ENCODE results near the gene CEP72.
A peak's percentile ranks its signal among the peaks of the same experiment; 100 is the strongest.
"Not testable (repeated sequence)": the region's sequence is repeated elsewhere in the genome, so short reads cannot be mapped to it uniquely, and the experiment has no call there.

CEP72 gene, protein sequence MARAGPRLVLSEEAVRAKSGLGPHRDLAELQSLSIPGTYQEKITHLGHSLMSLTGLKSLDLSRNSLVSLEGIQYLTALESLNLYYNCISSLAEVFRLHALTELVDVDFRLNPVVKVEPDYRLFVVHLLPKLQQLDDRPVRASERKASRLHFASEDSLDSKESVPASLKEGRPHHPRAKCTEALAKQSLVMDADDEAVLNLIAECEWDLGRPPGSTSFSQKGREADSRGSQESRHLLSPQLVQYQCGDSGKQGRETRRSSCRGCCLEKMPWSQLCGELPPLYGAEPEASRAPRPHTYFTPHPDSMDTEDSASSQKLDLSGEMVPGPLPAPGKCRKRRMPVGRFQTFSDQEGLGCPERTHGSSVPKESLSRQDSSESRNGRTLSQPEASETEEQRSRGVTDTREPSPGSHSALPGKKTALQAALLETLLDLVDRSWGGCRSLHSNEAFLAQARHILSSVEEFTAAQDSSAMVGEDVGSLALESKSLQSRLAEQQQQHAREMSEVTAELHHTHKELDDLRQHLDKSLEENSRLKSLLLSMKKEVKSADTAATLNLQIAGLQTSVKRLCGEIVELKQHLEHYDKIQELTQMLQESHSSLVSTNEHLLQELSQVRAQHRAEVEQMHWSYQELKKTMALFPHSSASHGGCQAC

DNA sequence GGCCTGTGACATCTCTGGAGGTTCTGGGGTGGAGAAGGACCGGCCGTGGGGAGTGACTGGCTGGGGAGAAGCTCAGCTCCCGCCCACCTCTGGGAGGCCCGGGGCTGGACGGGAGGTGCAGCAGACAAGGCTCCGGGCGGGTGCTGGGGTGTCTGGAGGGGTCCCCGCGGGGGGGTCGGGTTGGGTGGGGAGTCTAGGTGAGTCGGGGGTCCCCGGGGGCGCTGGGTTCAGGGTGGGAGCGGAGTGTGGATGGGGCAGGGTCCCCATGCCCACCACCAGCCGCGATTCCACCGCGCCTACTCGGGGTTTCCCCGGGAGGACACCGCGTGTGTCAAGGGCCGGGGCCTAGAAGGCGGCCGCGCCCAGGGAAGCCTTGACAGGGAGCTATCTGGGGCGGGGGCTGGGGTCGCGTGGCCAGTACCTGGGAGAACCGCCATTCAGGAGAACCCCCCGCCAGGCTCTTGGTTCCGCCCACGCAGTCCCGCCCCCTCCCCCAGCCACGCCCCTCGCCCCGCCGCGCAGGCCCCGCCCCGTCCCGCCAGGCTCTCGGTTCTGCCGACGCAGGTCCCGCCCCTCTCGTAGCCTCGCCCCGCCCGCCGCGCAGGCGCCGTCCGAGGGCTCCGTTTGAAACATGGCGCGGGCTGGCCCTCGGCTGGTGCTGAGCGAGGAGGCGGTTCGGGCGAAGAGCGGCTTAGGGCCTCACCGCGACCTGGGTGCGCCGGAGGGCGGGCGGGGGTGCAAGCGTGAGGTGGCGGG is at the start of gene CEP72:
Gene CEP72 (plus strand): TSS at position 610 of the 756 bp plus-strand sequence. CDS start 22 bp downstream, at position 632.
- DNase-seq (ENCODE audit: low spot score): peak; percentile 100

DNA sequence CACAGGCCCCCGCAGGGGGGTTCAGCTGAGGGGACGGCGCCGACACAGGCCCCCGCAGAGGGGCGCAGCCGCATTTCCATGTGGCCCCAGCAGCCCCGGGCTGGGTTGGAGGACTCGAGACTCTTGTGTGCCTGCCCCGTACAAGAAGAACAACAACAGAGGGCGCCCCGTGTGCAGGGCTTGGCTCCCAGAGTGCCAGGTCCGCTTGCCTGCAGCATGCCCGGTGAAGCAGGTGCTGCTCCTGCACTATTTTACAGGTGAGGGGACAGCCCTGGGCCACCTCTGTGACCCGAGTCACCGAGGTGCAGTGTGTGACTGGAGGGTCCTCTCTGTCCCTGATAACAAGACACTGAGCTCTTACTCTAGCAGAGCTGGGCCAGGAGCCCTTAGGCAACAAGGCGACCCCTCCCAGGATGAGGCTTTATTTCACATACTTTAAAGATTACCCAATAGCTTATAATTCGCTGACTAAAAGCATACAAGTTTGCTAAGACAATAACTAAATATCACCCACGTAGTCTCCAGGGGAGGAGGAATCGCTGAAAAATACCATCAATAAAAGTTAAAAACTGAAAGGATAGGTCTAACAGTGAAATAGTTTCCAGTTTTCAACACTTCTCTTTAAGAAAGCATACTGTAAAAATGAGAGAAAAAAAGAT is 46.2 kb upstream of the CEP72 start:
- no peak for DNase-seq (ENCODE audit: low spot score)

DNA sequence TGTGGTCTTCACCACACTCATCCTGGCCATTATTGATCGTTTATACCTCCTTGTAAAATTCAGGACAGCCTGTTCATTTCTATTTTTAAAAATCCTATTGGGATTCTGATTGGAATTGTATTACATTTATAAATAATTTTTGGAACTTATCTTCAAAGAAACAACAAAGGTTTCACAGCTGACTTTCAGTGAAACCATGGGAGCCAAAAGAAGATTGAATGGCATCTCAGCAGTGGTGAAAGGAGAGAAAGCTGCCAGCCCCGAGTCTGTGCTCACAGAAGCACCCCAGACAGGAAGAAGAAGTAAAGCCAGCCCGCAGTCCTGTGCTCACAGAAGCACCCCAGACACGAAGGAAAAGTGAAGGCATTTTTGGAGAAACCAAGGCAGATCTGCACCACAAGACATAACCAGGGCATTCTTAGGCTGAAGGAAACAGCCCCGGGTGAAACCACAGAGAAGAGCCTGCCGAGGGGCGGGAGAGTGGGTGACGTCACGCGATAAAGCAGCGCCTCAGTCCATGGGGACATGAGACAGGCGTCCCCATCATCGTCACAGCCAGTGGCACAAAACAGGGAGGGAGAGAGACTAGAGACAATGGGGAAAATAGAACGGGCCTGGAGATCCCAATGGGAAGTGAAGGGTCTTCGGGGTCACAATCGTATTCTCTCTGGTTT is 45.4 kb upstream of the CEP72 start:
- DNase-seq (ENCODE audit: low spot score): no peak

DNA sequence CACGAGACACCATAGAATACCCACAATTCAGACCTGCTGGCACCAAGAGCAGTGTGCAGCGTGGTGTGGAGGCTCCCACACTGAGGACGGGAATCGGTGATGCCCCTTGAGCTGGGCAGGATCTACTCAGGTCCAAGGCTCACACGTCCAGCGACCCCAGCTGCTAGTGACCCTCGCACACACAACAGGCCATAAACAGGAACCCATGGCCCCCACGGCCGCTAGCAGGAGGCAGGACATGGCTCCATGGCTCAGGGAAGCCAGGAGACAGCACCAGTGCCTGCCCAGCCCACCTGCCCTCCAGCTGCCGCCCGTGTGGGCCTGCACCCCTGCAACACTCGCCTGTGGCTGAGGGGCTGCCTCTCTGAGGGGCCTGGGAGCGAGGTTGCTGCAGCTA is 44.5 kb upstream of the CEP72 start:
- DNase-seq (ENCODE audit: low spot score): no peak

DNA sequence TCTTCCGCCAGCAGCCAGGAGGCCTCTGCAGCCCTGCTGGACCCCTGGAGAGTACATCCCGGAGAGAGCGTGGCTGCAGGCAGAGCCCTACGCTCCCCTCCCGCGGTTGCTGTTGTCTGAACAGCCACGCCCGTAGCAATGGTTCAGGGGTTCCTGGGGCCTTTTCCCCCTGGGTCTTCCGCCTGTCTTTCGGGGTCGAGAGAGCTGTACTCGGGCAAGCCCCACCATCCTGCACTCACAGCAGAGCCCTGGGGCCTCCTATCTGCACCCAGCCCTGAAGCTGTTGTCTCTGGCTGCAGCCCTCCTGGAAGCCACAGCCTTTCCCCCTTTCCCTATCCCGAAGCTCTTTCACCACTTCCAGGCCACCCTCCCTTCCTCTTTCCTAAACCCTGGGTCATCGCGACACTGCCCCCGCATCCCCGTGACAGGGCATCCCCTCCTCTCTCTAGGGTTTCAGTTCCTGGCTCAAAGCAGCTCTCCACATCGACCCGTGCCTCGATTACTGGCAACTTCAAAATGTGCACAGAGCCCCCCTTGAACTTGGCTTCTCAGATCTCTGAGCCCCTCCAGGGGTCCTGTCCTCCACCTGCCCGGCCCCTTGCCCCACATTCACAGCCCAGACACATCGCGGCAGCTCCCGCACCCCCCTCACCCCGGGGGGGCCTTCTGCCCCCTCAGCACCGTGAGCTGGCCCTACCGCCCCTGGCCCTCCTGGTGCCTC is 43.9 kb upstream of the CEP72 start:
- no peak for DNase-seq (ENCODE audit: low spot score)

DNA sequence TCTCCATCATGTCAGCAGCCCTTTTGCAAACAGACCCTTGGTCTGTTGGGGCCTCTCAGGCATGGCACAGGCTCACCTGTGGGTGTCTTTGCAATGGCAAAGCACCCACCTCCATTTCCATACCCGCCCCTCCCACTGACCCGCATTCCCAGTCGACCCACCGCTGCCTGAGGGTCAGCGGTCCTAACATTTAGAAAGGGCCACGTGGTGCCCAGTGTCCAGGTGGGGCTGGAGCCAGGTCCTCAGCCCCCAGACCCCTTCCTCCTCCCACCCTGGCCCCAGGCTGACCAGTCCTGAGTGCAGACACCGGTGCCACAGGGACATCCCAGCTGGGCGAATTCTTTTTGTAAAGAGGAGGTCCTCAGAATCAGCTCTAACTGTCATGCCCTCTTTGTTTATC is 43.3 kb upstream of the CEP72 start:
- DNase-seq (ENCODE audit: low spot score): no peak

DNA sequence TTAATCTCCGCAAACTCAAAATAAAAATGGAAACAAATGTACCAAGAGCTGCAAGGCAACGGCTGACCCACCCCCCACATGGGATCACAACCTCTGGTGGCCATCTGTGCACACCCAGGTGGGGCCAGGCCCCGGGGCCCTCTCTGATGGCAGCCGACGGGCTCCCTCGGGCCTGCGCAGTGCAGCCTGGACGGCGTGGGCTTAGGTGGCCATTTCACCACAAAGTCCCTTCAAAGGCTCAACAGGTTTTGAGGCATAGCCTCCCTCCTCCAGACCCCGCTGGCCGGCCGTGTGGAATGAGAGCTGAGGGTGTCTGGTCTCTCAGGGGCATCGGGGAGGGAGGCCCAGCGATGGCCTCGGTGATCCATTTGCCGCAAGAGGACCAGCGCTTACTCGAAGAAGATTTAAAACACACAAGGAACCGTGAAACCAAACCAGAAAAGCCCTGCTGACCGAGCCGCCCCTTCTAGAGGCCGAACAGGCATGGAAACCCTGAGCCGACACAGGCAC is 42.7 kb upstream of the CEP72 start:
- no peak for DNase-seq (ENCODE audit: low spot score)

DNA sequence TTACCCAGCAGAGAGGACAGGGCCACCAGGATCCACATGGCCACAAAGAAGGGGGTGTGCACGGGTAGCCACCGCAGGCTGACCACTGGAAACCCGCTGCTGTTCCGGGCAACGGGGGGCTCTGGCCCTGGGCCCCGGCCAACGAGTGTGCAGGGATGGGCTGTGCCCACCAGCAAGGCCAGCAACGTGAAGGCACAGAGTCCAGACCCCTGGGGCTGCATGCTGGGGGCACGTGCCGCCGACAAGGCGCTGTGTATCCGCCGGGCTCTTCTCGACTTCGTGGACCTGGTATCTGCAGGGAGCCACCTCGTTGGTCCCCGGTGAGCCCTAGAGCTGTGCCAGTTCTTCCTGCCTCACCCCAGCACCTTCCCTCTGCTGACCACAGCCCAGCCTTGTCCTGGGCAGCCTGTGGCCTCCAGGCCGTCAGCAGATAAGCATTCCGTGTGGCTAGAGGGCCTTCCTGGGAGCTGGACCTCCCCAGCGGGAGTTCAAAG is 42.2 kb upstream of the CEP72 start:
- no peak for DNase-seq (ENCODE audit: low spot score)

DNA sequence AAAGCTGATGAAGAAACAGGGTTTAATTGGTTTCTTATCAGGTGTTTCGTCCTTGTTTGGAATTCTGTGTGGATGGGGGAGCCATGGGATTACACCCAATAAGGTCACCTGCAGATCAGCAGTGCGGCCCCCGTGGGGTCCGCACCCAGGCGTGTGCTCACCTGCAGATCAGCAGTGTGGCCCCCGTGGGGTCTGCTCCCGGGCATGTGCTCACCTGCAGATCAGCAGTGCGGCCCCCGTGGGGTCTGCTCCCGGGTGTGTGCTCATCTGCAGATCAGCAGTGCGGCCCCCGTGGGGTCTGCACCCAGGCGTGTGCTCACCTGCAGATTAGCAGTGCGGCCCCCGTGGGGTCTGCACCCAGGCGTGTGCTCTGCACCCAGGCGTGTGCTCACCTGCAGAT is 41.7 kb upstream of the CEP72 start:
- no peak for DNase-seq (ENCODE audit: low spot score)

DNA sequence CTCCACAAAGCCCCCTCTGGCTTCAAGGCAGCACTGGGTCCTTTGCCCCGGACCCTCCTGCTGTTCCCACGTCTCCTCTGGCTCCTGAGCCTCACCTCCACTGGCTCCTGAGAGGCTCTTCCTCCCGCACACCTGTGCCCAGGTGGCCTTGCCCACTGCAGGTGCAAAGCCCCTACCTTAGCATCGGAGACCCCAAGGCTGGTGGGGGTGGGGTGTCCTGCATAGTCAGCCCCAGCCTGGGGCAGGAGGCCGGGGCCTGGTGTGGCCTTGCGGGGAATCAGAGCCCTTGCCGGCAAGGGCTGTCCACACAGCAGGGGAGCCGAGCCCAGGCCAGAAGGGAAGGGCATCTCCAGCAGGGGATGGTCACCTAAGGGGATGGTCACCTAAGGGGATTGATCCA is 41.3 kb upstream of the CEP72 start:
- DNase-seq (ENCODE audit: low spot score): no peak

DNA sequence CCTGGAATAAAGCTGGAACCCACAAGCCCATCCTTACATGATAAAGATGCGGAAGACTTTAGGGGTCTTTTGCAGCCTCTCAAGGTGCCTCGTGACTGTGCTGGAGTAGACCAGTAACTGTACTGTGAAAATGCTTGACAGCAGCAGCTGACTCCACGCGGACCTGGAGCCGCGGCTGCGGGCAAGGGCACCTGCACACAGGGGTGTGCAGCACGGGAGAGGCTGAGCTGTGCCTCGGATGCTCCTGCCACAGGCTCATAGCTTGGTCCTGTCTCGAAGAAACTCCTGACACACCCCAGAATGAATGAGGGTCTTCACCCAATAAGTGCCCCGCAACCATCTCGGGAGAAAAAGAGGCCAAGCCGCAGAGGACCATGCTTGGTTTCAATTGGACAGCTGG is 40.3 kb upstream of the CEP72 start:
- DNase-seq (ENCODE audit: low spot score): no peak

DNA sequence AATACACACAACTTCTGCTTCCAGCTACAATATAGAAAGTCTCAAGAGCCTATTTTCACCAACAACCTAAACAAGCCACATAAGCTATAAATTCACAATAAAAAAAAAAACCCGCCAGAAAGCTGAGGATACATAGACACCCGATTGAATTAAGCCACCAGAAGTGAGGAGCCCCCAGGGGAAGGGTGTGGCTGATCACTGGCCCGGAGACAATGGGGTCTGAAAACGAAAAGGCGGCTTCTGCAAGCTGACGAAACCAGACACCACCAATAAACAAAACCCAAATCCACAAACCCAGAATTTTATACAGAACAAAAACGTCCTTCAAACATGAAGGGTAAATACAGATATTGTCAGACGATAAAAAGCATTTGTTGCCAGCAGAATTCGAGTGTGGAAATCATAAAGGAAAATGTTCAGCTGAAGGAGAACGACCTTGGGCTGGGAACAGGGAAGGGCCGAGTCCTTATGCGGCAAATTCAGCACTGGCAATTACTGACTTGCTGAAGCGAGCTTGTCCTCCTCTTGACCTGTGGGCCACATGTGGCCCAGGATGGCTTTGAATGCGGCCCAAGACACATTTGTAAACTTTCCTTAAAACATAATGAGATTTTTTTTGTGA is 39.6 kb upstream of the CEP72 start:
- DNase-seq (ENCODE audit: low spot score): no peak

DNA sequence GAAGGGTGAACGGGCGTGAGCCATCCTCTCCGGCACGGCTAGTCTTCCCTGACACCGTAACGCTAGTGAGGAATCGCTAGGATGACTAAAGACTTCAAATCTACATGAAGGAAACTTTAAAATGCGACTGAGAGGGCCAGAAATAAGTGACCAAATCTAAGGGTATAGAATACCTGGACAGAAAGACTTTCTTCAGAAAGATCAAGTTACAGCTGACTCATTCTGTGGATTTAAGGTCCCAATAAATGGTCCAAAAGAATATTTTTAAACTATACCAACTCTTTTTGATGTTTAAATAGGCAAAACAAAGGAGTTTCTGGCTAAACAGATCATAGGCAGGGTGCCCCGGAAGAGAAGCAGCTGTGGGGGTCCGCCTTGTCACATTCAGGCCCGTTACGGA is 38.9 kb upstream of the CEP72 start:
- no peak for DNase-seq (ENCODE audit: low spot score)

DNA sequence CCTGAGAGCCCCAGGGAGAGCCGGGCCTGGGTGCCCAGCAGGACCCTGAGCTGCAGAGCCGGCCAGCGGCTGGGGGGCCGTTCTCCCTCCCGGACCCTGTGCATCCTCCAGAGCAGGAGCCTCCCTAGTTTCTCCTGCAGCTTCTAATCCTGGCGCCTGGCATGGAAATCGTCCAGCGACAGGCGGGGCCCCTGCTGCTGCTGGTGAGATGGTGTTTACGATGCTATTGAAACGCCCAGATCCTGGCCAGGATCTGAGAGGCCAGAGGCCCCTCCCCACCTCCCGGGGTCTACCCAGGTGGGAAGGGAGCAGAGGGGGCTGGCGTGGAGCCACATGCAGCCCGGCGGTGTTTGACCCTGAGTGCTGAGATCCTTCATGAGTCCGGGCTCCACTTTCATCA is 38.2 kb upstream of the CEP72 start:
- DNase-seq (ENCODE audit: low spot score): peak; percentile 8

DNA sequence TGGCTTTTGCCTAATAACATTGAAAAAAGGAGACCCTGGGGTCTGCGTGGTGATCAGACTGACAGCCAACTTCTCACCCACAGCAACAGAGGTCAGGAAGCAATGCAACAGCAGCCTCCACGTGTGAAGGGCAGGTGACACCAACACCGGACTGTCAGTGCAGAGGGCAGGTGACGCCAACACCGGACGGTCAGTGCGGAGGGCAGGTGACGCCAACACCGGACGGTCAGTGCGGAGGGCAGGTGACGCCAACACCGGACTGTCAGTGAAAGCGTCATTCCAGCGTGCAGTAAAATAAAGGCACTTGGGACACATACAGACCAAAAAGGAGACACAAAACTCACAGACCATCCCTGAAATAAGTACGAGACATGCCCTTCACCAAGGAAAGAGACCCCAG is 37.2 kb upstream of the CEP72 start:
- no peak for DNase-seq (ENCODE audit: low spot score)

DNA sequence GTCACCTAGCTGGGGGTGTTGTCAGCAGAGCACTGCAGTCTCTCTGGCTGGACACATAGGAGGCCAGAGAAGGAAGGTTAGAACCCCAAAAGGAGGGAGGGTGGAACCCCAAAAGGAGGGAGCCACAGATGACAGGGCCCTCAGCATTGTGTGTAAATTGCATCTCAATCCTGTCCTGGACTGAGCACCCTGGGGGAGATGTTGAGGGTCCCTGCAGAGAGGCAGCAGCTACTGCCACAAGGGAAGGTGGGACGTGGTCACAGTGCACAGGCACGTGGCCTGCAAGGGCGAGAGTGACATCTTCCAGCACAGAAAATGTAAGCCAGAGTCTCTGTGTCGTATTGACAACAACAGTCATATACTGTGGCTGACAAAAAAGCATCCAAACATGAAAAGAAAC is 36.5 kb upstream of the CEP72 start:
- no peak for DNase-seq (ENCODE audit: low spot score)

DNA sequence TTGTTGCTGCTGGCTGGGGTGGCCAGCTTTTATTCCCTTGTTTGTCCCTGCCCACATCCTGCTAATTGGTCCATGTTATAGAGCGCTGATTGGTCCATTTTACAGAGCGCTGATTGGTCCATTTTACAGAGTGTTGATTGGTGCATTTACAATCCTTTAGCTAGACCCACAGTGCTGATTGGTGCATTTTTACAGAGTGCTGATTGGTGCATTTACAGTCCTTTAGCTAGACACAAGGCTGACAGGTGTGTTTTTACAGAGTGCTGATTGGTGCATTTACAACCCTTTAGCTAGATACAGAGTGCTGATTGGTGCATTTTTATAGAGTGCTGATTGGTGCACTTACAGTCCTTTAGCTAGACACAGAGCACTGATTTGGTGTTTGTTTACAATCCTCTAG is 34.9 kb upstream of the CEP72 start:
- not testable (repeated sequence) for DNase-seq (ENCODE audit: low spot score)

DNA sequence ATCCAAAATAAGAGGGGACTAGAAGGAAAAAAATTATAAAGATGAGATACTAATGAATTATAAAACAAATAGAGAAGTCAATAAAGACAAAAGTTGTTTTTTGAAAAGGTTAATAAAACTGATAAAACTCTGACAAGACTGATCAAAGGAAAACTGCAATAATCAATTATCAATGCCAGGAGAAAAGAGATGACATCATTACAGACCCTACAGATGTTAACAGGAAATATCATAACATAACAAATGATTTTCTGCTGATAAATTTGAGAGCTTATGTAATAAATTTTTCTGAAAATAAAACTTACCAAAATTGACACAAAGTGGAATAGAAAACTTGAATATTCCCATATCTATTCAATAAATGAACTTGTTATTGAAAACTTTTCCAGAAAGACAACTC is 34.3 kb upstream of the CEP72 start:
- DNase-seq (ENCODE audit: low spot score): no peak

DNA sequence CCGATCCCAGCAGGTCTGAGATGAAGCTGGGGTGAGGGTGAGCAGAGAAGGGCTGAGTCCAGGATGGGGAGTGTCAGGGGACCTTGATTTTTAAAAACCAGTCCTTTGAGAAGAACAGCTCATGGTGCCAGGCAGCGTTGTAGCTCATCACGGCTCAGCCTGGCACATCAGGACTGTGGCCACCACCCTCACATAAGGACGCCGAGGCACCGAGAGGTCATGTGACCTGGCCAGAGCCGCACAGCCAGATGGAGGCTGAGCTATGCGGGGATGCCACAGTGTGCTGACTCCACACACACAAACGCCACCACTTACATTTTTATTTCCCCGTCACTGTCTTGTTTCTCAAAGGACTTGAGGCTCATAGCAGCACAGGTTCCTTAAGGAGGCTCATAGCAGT is 32.9 kb upstream of the CEP72 start:
- DNase-seq (ENCODE audit: low spot score): no peak

DNA sequence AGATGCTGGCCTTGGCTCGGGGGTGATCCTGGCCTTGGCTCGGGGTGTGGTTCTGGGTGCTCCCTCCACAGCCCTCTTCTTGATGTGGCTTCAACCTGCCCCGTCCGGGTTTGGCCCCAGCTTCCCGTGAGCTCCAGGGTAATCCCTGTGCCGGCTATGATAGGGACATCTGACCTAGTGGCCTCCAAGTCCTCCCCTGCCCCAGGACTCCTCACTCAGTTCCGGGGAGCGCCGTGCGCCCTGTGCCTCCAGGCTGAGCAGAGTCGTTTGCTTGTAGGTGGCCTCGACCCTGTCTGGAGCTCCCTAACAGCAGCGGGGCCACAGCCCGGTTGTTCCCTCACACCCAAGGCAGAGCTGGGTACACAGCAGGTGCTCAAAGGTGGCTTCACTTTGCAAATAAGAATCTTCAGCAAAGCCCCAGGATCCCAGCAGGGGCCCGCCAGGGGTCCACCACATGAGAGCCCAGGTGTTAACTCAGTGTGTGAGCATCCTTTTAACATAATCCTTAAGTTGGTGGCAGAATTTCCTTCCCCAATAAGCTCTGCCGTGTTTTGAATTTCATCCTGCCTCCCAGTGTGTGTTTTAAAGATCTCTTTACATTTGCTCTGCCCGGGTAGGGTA is 32.3 kb upstream of the CEP72 start:
- DNase-seq (ENCODE audit: low spot score): no peak
